Measurements from ENCODE around the gene KRT32.

KRT32 gene

DNA sequence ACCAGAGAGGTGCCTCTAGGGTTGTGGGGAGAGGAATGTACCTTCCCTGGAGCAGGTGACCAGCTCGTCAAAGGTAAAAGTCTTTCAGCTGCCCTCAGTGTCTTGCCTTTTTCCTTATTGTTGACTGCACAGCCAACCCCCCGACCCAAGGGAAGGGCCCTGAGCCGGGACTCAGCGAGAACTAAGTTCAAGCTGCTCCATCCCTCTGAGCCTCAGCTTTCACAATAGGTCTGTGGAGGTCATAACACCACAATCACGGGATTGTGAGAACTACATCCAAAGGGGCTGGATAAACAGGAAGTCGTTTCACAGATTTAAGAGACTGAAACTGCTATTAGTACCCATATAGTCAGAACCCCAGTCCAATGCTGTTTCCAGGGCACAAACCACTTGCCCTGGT lies 25.2 kb upstream of the KRT32 start:
- DNase-seq: no peak

GRCh38 chr17:41491476-41491875 lies 24.3 kb upstream of the KRT32 start:
- no peak for DNase-seq

DNA sequence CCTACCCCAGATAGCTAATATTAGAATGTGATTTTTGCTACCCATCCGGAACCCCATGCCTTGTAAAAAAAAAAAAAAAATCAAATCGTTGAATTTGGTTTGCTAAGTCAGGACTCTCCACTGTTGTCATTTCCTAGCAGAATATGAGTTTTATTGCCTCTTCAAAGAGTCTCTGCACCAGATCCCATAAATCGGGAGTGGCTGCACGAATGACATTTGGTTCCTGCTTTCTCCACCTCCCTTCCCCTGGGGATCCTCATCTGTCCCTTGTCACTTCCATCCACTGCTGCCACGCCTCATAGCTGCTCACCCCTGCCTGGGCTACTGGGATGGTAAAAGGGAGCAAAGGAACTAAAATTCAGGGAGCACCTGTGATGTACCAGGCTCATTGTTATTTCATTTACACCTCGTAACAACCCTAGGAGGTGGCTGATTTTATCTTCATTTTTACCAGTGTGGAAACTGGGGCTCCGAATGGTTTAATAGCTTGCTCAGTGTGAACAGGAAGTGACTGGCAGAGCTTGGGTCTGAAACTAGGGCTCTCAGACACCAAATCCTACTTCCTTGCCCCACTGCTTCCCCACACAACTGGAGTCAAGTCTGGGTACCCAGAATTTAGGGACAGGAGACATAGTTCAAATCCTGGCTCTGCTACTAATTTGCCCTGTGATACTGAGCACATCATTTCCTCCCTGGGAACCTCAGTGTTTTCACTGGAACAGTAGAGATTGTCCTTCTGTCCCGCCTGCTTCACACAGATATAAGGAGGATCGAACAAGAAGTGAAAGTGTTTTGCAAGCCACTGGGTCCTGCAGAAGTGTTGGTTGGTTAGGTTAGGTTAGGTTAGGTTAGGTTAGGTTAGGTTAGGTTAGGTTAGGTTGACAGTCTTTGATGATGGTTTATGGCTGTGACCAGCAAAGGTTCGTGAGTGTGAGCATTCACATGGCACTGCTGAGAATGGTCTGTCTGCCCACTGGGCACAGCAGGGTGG lies 23.1 kb upstream of the KRT32 start:
- DNase-seq: no peak

GRCh38 chr17:41489531-41489930 lies 22.3 kb upstream of the KRT32 start, which contains the start of gene KRT36:
Gene KRT36 (minus strand): TSS chr17:41489910. CDS start chr17:41489864, 46 bp downstream.
- no peak for DNase-seq

DNA sequence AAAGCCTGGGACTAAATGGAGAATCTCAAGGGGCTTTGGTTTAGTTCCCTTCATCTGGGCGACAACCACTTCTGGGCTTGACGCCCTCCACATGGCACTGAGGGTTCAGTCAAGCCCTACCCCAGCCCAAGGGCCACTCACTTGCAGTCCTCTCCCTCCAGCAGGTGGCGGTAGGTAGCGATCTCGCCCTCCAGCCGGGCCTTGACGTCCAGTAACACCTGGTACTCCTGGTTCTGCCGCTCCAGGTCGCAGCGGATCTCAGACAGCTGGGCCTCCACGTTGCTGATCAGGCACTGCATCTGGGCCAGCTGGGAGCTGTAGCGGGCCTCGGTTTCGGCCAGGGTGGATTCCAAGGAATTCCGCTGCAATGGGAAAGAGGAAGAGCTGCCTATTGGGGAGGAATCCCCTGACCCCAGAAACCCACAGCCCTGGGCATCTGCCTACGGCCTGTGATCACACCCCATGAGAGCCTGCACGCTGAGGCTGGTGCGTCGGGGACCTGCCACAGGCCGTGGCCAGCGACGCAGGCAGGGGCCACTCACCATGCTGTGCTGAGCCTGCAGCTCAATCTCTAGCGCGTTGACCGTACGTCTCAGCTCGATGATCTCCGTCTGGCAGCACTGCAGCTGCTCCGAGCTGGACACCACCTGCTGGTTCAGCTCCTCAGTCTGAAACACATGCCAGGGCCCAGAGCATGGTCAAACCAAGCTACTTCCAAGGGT lies 19.8 kb upstream of the KRT32 start:
- no peak for DNase-seq

GRCh38 chr17:41486316-41486715 lies 19.1 kb upstream of the KRT32 start:
- no peak for DNase-seq

DNA sequence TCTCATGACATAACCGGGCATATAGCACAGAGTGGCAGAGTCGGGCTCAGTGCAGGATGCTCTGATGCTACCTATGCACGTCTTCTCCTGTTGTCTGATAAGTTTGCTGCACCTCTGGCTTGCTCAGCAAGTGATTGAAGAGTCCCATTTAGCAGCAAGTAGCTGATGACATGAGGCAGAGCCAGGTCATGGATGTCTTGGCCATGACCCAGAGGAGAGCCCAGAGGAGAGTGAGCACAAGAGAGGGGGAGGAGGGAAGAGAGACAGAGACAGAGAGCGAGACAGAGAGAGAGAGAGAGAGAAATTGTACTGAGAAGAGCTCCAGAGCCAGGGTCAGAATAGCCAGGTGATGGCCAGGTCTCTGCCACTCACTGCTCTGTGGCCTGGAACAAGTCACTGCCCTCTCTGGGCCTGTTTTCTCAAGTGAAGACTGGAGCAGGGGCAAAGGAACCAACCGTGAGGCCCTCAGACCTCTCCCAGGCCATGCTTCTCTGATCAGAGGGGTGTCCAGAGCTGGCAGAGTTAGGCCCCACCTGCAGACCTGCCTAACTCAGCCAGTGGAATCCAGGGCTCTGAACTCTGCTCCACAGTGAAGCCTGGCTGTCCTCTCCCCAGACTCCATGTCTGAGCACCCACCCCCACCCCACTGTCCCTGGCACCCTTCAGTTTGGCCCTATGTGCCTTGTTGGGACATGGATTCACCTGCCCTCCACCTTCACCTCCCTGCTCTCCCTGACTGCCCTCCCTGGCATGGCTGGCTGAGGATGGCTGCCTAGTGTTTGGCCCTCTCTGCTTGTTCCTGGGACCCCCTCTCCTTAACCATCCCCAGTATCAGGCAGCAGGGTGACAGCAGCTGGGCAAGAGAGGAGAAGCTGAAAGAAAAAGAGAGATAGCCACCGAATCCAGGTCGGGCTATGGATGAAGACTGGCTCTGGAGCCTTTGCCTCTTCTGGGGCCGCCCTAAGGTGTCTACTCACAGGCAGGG lies 18.0 kb upstream of the KRT32 start:
- no peak for DNase-seq

DNA sequence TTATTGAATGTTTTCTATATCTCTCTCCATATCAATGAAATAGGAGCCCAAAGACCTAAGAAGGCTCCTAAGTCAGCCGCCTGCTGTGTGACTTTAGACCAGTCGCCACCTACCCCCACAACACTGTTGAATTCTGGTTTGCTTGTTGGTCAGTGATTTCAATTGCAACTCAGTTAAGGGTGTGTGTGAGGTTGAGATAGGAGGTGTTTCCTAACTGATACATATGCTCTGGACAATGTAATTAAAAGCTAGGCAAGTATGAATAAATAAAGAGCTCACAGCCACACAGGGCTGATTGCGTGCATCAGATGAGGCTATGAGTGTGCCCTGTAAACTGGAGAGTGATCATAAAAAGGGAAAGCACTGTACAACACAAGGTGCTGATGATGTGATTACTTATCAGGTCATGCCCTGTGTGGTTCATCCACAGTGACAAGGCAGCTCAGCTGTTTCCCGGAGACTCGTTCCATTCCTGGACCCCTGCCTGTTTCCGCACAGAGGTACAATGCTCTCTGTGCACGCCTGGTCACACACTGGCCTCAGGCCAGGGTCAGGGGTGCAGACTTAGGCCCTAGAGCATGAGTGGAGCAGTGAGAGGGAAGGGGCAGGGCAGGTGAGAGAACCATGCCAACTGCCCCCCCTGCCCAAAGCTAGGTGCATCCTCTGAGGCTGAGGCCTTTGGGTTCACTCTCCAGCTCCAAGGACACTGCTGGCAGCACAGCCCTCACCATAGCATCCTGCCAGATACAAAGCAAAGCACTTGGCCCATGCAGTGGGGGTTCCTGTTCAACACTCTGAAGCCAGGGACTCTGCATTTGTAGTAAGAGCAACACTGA lies 17.0 kb upstream of the KRT32 start:
- no peak for DNase-seq

- no peak for DNase-seq
Measured at GRCh38 chr17:41483531-41483930, 16.3 kb upstream of the KRT32 start.

- DNase-seq: no peak
Measured at GRCh38 chr17:41481036-41481435, 13.8 kb upstream of the KRT32 start, which contains the start of gene KRT35. Gene KRT35 (minus strand): TSS chr17:41481151. CDS start chr17:41481097, 54 bp downstream.

GRCh38 chr17:41480581-41480980 lies 13.4 kb upstream of the KRT32 start:
- no peak for DNase-seq

DNA sequence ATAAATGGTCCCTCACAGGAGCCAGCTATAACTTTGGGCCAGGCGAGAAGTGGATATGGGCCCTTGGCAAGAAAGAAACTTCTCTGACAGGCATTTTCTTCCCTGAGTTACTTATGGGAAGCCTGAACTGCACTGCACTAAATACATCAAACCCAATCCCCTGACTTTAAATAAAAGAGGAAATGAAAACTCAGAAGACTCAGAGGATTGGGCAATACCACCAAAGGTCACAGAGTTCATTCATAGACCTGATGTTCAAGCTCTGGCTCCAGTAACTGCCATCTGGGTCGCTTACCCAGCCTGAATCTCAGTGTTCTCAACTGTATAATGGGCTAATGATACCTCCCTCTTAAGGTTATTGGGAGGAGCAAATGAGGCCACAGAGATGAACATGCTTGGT lies 12.9 kb upstream of the KRT32 start:
- no peak for DNase-seq

DNA sequence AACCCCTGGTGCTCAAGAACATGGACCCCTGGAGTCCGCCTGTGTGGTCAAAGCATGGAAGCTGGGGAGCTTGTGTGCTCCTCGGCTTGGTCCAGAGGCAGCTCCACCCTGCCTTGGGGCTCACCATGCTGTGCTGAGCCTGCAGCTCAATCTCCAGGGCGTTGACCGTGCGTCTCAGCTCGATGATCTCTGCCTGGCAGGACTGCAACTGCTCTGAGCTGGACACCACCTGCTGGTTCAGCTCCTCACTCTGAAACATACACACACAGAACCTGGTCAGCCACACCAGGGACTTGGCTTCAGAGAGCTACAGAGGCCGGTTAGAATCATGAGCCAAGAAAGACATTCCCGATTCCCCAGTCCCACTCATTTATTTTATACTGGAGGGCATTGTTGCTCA lies 11.1 kb upstream of the KRT32 start:
- DNase-seq: no peak

DNA sequence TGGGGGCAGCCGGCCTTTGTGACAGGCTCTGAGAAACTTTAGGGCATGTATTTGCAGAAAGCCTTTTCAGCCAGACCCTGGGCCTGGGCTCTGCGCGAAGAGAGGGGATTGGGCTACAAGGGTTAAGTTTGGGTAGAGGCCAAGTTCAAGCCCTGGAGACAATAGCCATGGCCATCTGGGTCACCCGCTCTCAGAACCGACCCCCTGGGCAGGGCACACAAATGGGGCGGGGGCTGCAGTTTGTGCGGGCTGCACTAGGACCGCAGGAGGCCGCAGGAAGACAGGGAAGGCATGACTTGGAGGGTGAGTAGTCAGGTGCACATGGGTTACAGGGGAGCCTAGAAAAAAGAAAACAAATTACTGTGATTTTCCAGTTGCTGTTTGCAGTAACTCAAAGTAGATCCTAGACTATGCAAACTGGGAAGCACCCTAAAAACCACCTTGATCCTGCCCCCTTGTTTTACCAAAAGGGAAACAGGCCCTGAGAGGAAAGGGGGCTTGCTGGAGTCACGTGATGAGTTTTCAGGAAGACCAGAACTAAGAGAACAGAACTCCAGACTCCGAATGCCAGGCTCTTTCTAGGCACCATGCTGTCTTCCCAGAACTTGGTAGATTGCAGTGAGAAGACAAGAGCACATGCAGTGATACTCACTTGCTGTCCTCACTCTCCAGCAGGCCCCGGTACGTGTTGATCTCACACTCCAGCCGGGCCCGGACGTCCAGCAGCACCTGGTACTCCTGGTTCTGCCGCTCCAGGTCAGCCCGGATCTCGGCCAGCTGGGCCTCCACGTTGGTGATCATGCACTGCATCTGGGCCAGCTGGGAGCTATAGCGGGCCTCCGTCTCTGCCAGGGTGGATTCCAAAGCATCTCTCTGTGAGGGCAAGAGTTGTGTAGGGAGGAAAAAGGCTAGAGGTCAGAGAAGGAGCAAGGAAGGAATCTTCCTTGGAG lies 10.0 kb upstream of the KRT32 start:
- DNase-seq: no peak

DNA sequence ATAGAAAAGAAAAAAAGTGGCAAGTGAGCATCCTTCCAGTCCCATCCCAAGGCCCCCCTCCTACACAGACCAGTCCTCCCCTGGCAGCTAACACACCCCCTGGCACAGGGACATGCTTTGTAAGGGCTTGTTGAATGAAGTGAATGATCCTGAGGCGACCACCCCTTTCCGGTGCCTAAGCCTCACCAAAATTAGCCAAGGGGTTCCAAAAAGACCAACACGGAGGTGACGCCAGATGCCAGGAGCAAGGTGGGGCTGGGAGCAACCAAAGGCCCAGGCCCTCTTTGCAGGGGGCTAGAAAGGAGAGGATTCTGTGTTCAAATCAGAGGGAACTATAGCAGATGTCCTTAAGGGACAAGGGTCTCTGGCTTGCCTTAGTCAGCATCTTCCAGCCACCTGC lies 8.2 kb upstream of the KRT32 start:
- DNase-seq: no peak

DNA sequence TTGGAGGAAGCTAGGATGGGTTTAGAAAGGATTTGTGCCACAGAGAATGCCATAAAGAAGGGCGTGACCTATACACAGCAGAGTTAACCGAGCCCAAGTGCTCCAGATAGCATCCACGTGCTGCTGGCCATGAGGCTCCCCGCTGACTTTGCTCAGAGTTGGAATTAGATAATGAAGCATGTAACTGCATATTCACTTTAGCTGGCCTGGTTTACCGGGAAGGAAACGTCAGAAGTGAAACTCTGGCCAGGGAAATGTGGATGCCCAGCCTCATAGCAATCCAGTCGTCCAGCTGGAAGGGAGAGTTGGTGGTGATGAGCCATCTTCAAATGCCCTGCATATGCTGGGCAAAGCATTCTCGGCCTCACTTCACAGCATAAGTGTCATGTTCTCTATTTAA lies 7.7 kb upstream of the KRT32 start:
- no peak for DNase-seq

GRCh38 chr17:41468346-41468745 lies 1.2 kb upstream of the KRT32 start:
- DNase-seq: peak; percentile 4

GRCh38 chr17:41467561-41467960 lies 375 bp upstream of the KRT32 start:
- DNase-seq: no peak

- peak; percentile 74 for DNase-seq
Measured at GRCh38 chr17:41464682-41465081, 2.5 kb downstream of the KRT32 start.

DNA sequence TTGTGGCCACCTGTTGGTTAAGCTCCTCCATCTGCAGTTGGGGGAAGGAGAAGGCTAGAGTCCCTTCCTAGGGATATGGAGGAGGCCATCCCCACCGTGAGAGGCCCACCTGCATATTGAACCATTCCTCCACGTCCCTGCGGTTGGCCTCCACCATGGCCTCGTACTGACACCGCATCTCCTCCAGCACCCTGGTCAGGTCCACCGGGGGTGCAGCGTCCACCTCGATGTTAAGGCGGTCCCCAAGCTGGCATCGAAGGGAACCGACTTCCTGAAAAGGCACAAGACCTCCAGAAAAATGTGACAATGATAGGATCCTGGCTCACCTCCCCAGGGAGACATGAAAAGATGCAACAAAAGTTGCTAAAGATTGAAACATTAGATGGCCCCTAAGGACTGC lies 3.0 kb downstream of the KRT32 start:
- DNase-seq: no peak

GRCh38 chr17:41463746-41464145 lies 3.4 kb downstream of the KRT32 start:
- DNase-seq: no peak

Data from NCI-H446 treated with DMSO at 0.1 percent for 48 hours (cell line).